GM13976 (cell line): ENCODE data around the gene KCND3.

Experiments used
- DNase-seq: peaks from one replicate; pipeline ENCODE4 v3.0.0; 2012; ENCODE audit warnings: low spot score
- in situ Hi-C: fragments of 300-500 bp; cut with MboI; formaldehyde crosslinking; loops from one replicate; pipeline ENCODE4 v1.12.0; 2022; ENCODE audit warnings: low sequenced_read_pairs, mixed read lengths, inconsistent platforms; ENCODE audit not compliant: unreplicated experiment
- TF ChIP-seq, protein P1 (sequence below): IDR thresholded peaks from 2 replicates; pipeline ENCODE4 v1.5.1; 2012; ENCODE audit warnings: borderline replicate concordance, mild to moderate bottlenecking; ENCODE audit not compliant: insufficient read depth; ENCODE audit errors: extremely low read depth, missing control alignments, control extremely low read depth

Gene KCND3

DNA sequence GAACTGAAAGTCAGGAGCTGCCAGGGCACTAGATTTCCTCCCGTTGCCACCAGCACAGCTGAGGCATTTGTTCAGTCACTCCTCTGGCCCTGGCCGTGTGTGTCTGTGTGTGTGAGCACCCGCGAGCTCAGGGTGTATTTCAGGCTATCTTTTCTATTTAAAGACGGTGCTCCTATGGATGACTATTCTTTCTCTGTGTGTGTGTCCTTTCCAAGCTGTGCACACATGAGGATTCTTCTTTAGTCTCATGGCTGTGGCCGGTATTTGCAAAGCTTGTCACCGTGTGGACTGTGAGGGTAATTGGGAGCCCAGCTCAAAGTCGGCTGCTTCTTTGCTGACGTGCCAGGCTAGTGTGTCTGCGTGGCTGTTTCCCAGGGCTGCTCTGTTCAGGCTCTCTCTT is 3.0 kb upstream of the KCND3 start:
- no peak for DNase-seq
- TF ChIP-seq, protein P1, sequence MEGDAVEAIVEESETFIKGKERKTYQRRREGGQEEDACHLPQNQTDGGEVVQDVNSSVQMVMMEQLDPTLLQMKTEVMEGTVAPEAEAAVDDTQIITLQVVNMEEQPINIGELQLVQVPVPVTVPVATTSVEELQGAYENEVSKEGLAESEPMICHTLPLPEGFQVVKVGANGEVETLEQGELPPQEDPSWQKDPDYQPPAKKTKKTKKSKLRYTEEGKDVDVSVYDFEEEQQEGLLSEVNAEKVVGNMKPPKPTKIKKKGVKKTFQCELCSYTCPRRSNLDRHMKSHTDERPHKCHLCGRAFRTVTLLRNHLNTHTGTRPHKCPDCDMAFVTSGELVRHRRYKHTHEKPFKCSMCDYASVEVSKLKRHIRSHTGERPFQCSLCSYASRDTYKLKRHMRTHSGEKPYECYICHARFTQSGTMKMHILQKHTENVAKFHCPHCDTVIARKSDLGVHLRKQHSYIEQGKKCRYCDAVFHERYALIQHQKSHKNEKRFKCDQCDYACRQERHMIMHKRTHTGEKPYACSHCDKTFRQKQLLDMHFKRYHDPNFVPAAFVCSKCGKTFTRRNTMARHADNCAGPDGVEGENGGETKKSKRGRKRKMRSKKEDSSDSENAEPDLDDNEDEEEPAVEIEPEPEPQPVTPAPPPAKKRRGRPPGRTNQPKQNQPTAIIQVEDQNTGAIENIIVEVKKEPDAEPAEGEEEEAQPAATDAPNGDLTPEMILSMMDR: no peak
- in situ Hi-C loops: no loop called here

DNA sequence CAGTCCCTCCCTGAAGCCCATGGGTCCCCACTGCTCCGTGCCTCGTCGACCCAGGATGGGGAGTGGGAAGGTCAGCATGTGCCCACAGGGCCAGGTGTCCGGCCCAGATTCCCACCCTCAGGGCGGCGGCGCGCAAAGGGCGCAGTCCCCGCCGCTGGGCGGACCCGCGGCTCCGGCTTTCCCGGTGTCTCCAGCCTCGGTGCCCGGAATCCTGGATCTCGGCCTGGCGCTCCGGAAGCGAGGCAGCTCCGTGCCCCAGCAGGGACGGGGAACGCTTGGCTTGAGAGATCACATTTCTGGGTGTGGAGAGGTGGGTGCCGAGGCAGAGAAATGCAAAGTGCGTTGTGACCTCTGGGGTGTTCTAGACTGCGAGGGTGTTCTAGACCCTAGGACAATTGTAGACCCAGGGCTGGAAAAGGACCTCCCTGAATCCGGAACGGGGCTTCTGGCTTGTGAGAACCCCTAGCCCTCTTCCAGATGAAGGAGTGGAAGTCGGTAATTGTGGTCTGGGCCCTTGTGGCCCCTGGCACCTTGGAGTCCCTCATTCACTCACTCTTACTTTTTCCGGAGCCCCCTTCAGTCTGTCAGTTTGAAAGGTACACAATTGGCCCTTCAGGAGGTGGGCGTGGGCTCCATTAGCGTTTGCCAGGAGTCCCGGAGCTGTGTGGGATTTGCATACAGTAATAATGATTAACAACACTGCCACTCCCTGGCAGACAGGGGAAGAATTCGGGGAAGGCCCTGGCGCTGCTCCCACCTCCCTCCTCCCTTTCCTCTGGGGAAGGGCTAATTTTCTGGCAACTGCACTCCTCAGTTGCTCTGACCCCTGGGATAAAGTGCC is 1.6 kb upstream of the KCND3 start:
- in situ Hi-C loops: no loop called here
- TF ChIP-seq, protein P1: no peak
- no peak for DNase-seq

DNA sequence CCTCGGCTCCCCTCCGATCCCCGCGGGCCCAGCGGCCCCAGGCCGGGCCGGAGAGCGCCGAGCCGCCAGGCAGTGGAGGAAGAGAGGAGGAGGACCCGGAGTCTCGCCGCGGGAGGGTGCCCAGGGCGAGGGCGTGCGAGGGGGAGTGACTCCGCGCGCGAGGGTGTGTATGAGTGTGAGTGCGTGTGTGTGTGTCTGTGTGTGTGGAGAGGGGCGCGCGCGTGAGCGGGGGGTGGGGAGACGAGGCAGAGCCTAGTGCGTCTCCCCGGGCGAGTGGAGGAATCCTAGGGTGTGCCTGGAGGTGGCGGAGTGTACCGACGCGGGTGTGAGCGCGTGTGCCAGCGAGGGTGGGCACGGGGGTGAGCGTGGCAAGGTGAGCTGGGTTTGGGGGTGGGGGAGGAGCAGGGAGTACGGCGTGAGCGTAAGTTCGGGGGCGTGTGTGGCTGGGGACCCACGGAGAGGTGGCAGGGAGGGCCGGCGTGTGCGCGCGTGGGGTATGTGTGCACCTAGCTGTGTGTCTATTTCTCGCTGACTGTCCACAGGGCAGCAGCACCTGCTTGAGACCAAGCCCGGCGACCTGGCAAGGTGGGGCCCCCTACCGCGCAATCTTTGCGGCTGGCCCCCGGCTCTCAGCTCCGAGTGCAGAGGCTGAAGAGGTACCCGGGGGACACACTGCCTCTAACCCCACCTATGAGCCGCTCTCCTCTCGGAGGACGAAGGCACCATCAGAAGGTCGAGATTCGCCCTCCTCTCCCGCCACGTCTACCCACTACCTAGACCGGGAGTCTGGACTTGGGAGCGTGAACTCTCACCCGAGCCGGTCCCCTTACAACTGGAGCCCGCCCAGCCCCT is 784 bp upstream of the KCND3 start:
- TF ChIP-seq, protein P1: no peak
- in situ Hi-C loops: no loop called here
- DNase-seq: peak; percentile 36

DNA sequence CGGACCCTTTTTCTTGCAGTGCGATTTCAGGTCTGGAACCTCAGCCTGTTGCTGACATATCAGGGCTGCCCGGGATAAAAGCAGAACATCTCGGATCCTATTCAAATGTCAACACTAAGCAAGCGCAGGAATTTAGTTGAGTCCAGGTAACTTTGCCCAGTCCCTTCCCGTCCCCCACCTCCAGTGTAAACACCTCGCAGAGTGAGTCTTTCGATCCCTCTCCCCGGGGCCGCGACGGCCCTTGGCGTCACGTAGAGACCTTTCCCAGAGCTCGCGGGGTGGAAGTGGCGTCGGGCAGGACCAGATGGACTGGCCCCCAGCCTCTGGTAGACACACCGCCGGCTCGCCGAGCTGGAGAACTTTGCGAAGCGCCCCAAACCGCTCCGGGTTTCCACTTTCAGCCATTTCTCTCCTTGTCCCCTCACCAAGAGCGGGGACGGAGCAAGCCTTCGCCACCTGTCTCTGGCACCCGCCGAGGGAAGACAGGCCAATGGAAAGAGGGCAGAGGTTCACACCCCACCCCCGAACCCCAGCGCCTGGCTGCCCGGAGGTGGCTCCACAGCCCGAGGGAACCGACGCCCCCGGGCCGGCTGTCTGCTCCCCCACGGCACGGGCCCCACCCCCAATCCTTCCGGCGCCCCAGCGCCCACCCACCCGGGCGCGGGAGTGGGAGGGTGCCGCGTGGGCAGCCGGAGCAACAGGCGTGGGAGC is 570 bp downstream of the KCND3 start:
- TF ChIP-seq, protein P1: no peak
- DNase-seq: no peak
- in situ Hi-C loops: no loop called here

DNA sequence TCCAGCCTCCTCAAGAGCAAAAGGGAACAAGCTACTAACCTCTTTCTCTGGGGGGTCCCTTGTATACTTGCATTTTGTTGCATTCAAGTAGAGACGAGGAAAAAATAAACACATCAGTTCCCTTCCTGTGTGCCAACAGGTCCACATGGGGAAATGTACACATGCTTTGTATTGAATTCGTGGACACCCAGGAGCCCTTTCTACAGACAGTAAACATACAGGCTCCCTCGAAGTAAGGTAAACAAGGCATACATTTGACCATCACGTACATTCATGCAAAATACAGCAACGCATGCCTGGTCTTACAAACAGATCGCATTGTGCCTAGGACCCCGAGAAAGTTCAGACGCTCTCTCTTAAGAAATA is 1.1 kb downstream of the KCND3 start:
- no peak for DNase-seq
- TF ChIP-seq, protein P1: no peak
- in situ Hi-C loops: no loop called here

DNA sequence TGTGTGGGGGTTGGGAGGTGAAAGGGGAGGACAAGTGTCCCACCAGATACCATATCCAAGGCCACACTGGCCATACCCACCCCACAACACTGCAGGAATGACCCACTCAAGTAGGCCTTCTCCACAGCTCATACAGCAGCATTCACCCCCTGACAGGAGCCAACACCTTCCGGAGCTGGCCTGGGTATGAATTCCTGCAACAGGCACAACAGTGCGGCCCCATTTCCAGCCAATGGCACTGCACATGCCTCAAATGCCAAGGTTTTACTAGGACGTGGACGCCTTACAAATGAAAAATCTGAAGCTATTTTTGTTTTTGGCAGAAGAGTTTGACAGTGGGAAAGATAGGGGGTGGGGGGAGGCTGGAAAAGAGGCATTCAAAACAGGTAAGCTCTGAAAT is 2.0 kb downstream of the KCND3 start:
- TF ChIP-seq, protein P1: no peak
- in situ Hi-C loops: no loop called here

More for the DNA sequence above, 2.0 kb downstream of the KCND3 start:
- DNase-seq: no peak
